ENCODE measurements around the gene ZNF774. TPM values are rescaled to one million over a fixed set of nuclear protein-coding genes. Genes with fewer than 3 reads are reported as not detected.
"Not testable (repeated sequence)": the region's sequence is repeated elsewhere in the genome, so short reads cannot be mapped to it uniquely, and the experiment has no call there.

Gene ZNF774
- 1.9 and 8.3 TPM in 2 replicates for total RNA-seq (ENCODE audit: low replicate concordance)

- no peak within 1 kb of the TSS for H3K9ac ChIP-seq
- H3K4me1 Mint-ChIP-seq: no peaks in the 10 kb centered on the region
- H3K4me3 Mint-ChIP-seq: peak within 1 kb of the TSS; percentile 91
- H3K9me3 ChIP-seq (ENCODE audit: low read depth): no peaks in the 10 kb centered on the region
- TF ChIP-seq CTCF (IDR thresholded peaks at IDR 0.05) (no peak), EZH2phosphoT487 (IDR thresholded peaks at IDR 0.05) (no peak), EZH2 (IDR thresholded peaks at IDR 0.05) (no peak)
- no peaks in the 10 kb centered on the region for H3K36me3 ChIP-seq
- H3K4me3 ChIP-seq: peak within 1 kb of the TSS; percentile 85
- peaks cover 12% of the 10 kb centered on the region for H3K27me3 ChIP-seq
- H4K20me1 ChIP-seq (ENCODE audit: low read depth): no peaks in the 10 kb centered on the region
- H3K27me3 Mint-ChIP-seq (ENCODE audit: insufficient read depth, low read depth): peaks cover 13% of the 10 kb centered on the region
- peaks cover 3% of the 10 kb centered on the region for H3F3A ChIP-seq (ENCODE audit: low read depth)
- peak within 1 kb of the TSS; percentile 97 for H2AFZ ChIP-seq (replicated peaks)
- DNase-seq (ENCODE audit: low spot score): peak; percentile 97
- peak within 1 kb of the TSS; percentile 76 for H3K4me2 ChIP-seq
- H3K9me3 Mint-ChIP-seq: peaks cover 3% of the 10 kb centered on the region
- no peak within 1 kb of the TSS for H3K27ac Mint-ChIP-seq
- H3K4me1 ChIP-seq: no peaks in the 10 kb centered on the region
- H3K27ac ChIP-seq: no peak within 1 kb of the TSS
- no peaks in the 10 kb centered on the region for H3K36me3 Mint-ChIP-seq
- no peaks in the 10 kb centered on the region for H3K79me2 ChIP-seq (ENCODE audit: low read depth)
Measured at GRCh38 chr15:90352107-90352893, at the start of gene ZNF774. ZNF774 (plus strand) TSS chr15:90352284; CDS start chr15:90354661, 2,377 bp downstream.

- not testable (repeated sequence) for H3K4me1 Mint-ChIP-seq; H3K27me3 Mint-ChIP-seq (ENCODE audit: insufficient read depth, low read depth)
Measured at GRCh38 chr15:90305355-90305754, 46.7 kb upstream of the ZNF774 start.

GRCh38 chr15:90305932-90306331 lies 46.2 kb upstream of the ZNF774 start:
- Mint-ChIP-seq H3K27me3 (ENCODE audit: insufficient read depth, low read depth) (peaks cover 2% of the 10 kb centered on the region), H3K4me3 (no peak overlapping the region), H3K27ac (no peak overlapping the region), H3K4me1 (peaks cover 5% of the 10 kb centered on the region), H3K36me3 (no peaks in the 10 kb centered on the region), H3K9me3 (no peaks in the 10 kb centered on the region)
- no peak overlapping the region for H3K4me3 ChIP-seq
- H3K79me2 ChIP-seq (ENCODE audit: low read depth): no peaks in the 10 kb centered on the region
- no peak overlapping the region for H3K27ac ChIP-seq
- H4K20me1 ChIP-seq (ENCODE audit: low read depth): no peaks in the 10 kb centered on the region
- H3K4me2 ChIP-seq: no peak overlapping the region
- no peaks in the 10 kb centered on the region for H3K27me3 ChIP-seq
- no peak for DNase-seq (ENCODE audit: low spot score)
- TF ChIP-seq EZH2 (IDR thresholded peaks at IDR 0.05): no peak
- no peak for TF ChIP-seq CTCF (IDR thresholded peaks at IDR 0.05)
- TF ChIP-seq EZH2phosphoT487 (IDR thresholded peaks at IDR 0.05): no peak
- peaks cover 5% of the 10 kb centered on the region for H3F3A ChIP-seq (ENCODE audit: low read depth)
- no peak overlapping the region for H2AFZ ChIP-seq (replicated peaks)
- no peaks in the 10 kb centered on the region for H3K9me3 ChIP-seq (ENCODE audit: low read depth)
- no peaks in the 10 kb centered on the region for H3K36me3 ChIP-seq
- H3K4me1 ChIP-seq: peaks cover 10% of the 10 kb centered on the region
- H3K9ac ChIP-seq: no peak overlapping the region

More at GRCh38 chr15:90305355-90305754, 46.7 kb upstream of the ZNF774 start:
- not testable (repeated sequence) for H3K36me3 ChIP-seq; H3K4me2 ChIP-seq; H3K9me3 ChIP-seq (ENCODE audit: low read depth); H4K20me1 ChIP-seq (ENCODE audit: low read depth); H3K79me2 ChIP-seq (ENCODE audit: low read depth); H3F3A ChIP-seq (ENCODE audit: low read depth); H3K9me3 Mint-ChIP-seq; H3K36me3 Mint-ChIP-seq; H2AFZ ChIP-seq (replicated peaks); H3K4me1 ChIP-seq; H3K27ac Mint-ChIP-seq; DNase-seq (ENCODE audit: low spot score); H3K4me3 Mint-ChIP-seq; H3K27ac ChIP-seq; H3K27me3 ChIP-seq; H3K9ac ChIP-seq; H3K4me3 ChIP-seq

GRCh38 chr15:90306560-90306959 lies 45.5 kb upstream of the ZNF774 start:
- H3K9ac ChIP-seq: no peak overlapping the region
- no peaks in the 10 kb centered on the region for H3K9me3 ChIP-seq (ENCODE audit: low read depth)
- Mint-ChIP-seq H3K36me3 (no peaks in the 10 kb centered on the region), H3K27me3 (ENCODE audit: insufficient read depth, low read depth) (peaks cover 2% of the 10 kb centered on the region), H3K4me1 (peaks cover 3% of the 10 kb centered on the region), H3K4me3 (no peak overlapping the region), H3K9me3 (no peaks in the 10 kb centered on the region), H3K27ac (no peak overlapping the region)
- TF ChIP-seq EZH2 (IDR thresholded peaks at IDR 0.05): no peak
- no peak for TF ChIP-seq EZH2phosphoT487 (IDR thresholded peaks at IDR 0.05)
- H3K27me3 ChIP-seq: no peaks in the 10 kb centered on the region
- H3K4me1 ChIP-seq: peaks cover 10% of the 10 kb centered on the region
- H3K36me3 ChIP-seq: no peaks in the 10 kb centered on the region
- H3K4me2 ChIP-seq: no peak overlapping the region
- no peak overlapping the region for H3K4me3 ChIP-seq
- no peak overlapping the region for H2AFZ ChIP-seq (replicated peaks)
- H3K27ac ChIP-seq: no peak overlapping the region
- H3F3A ChIP-seq (ENCODE audit: low read depth): peaks cover 5% of the 10 kb centered on the region
- no peaks in the 10 kb centered on the region for H4K20me1 ChIP-seq (ENCODE audit: low read depth)
- H3K79me2 ChIP-seq (ENCODE audit: low read depth): no peaks in the 10 kb centered on the region
- no peak for DNase-seq (ENCODE audit: low spot score)

Data from neural progenitor cell (in vitro differentiated cells).